GM18867 (cell line): ENCODE data around the gene PREP.
A peak's percentile ranks its signal among the peaks of the same experiment; 100 is the strongest.
"Not testable (repeated sequence)": the region's sequence is repeated elsewhere in the genome, so short reads cannot be mapped to it uniquely, and the experiment has no call there.

ENCODE experiments used
- ATAC-seq: cut with Tn5 transposase; IDR thresholded peaks from one replicate; pipeline ENCODE4 v1.9.1; 2021; ENCODE audit warnings: mild to moderate bottlenecking, moderate library complexity; ENCODE audit not compliant: unreplicated experiment

Gene PREP

GRCh38 chr6:105346052-105346451, 56.8 kb downstream of the PREP start:
- ATAC-seq, result no peak

- no peak for ATAC-seq
Observed at GRCh38 chr6:105345506-105345905, 57.4 kb downstream of the PREP start.

- ATAC-seq, result no peak
Observed at GRCh38 chr6:105344881-105345370, 58.0 kb downstream of the PREP start.

- not testable (repeated sequence) for ATAC-seq
Observed at GRCh38 chr6:105338350-105338983, 64.4 kb downstream of the PREP start.

- ATAC-seq, result no peak
Observed at GRCh38 chr6:105336986-105337385, 65.9 kb downstream of the PREP start.

GRCh38 chr6:105332576-105332975, 70.3 kb downstream of the PREP start:
- ATAC-seq, result no peak

GRCh38 chr6:105331927-105332326, 71.0 kb downstream of the PREP start:
- ATAC-seq, result no peak

- no peak for ATAC-seq
Observed at GRCh38 chr6:105330913-105331312, 72.0 kb downstream of the PREP start.

GRCh38 chr6:105330364-105330763, 72.5 kb downstream of the PREP start:
- ATAC-seq, result no peak

GRCh38 chr6:105326833-105327770, 75.8 kb downstream of the PREP start:
- ATAC-seq, result no peak

GRCh38 chr6:105326216-105326615, 76.7 kb downstream of the PREP start:
- no peak for ATAC-seq

- no peak for ATAC-seq
Observed at GRCh38 chr6:105324386-105324950, 78.4 kb downstream of the PREP start.

- no peak for ATAC-seq
Observed at GRCh38 chr6:105322499-105323225, 80.2 kb downstream of the PREP start.

GRCh38 chr6:105321728-105322127, 81.2 kb downstream of the PREP start:
- ATAC-seq, result no peak

- ATAC-seq, result no peak
Observed at GRCh38 chr6:105321207-105321606, 81.7 kb downstream of the PREP start.

GRCh38 chr6:105320765-105321164, 82.1 kb downstream of the PREP start:
- no peak for ATAC-seq

- no peak for ATAC-seq
Observed at GRCh38 chr6:105320271-105320670, 82.6 kb downstream of the PREP start.

GRCh38 chr6:105319331-105319730, 83.6 kb downstream of the PREP start:
- ATAC-seq, result no peak

- peak; percentile 67 for ATAC-seq
Observed at GRCh38 chr6:105318660-105319059, 84.2 kb downstream of the PREP start.

- peak; percentile 27 for ATAC-seq
Observed at GRCh38 chr6:105317607-105318533, 85.0 kb downstream of the PREP start.
